ENCODE results near the gene MUC2. TPM values are rescaled to one million over a fixed set of nuclear protein-coding genes. Genes with fewer than 3 reads are reported as not detected.

Gene MUC2
- total RNA-seq, 1 donor from 2014 or later = not detected

DNA sequence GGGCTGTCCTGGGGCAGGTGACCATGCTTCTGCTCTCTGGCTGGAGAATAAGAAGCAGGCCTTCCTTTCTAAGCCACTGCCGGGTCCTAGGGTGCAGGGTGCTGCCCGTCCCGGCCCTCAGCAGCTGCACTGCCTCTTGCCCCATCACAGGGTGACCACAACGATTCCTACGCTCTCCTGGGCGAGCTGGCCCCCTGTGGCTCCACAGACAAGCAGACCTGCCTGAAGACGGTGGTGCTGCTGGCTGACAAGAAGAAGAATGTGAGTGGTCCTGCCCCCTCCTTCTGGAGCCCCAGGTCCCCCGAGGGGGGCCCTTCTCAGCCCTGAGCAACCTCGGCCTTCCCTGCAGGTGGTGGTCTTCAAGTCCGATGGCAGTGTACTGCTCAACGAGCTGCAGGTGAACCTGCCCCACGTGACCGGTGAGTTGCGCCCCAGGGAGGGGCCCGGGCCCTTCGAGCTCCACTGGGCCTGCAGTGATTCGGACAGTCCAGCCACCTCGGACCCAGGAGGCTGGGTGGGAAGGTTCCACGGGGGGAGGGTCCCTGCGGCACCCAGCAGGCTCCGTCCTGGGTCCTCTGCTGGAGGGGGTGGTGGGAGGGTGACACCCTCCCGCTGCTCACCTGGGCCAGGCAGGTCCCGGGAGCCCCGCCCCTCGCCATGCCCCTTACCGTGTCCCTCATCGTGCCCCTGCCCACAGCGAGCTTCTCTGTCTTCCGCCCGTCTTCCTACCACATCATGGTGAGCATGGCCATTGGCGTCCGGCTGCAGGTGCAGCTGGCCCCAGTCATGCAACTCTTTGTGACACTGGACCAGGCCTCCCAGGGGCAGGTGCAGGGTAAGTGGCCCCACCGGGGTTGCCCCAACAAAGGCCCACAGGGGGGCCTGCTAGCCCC is 8.3 kb downstream of the MUC2 start:
- H3F3A ChIP-seq (ENCODE audit: low read depth) = no peaks in the 10 kb centered on the region
- Mint-ChIP-seq H3K36me3 (no peaks in the 10 kb centered on the region), H3K27ac (no peak overlapping the region), H3K27me3 (ENCODE audit: insufficient read depth, low read depth) (peaks cover 2% of the 10 kb centered on the region), H3K4me3 (no peak overlapping the region), H3K4me1 (no peaks in the 10 kb centered on the region), H3K9me3 (no peaks in the 10 kb centered on the region)
- no peaks in the 10 kb centered on the region for H4K20me1 ChIP-seq (ENCODE audit: low read depth)
- H3K4me2 ChIP-seq = no peak overlapping the region
- no peaks in the 10 kb centered on the region for H3K27me3 ChIP-seq
- no peak for TF ChIP-seq EZH2phosphoT487 (IDR thresholded peaks at IDR 0.05)
- TF ChIP-seq, protein P1, sequence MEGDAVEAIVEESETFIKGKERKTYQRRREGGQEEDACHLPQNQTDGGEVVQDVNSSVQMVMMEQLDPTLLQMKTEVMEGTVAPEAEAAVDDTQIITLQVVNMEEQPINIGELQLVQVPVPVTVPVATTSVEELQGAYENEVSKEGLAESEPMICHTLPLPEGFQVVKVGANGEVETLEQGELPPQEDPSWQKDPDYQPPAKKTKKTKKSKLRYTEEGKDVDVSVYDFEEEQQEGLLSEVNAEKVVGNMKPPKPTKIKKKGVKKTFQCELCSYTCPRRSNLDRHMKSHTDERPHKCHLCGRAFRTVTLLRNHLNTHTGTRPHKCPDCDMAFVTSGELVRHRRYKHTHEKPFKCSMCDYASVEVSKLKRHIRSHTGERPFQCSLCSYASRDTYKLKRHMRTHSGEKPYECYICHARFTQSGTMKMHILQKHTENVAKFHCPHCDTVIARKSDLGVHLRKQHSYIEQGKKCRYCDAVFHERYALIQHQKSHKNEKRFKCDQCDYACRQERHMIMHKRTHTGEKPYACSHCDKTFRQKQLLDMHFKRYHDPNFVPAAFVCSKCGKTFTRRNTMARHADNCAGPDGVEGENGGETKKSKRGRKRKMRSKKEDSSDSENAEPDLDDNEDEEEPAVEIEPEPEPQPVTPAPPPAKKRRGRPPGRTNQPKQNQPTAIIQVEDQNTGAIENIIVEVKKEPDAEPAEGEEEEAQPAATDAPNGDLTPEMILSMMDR (IDR thresholded peaks at IDR 0.05) = no peak
- H3K4me3 ChIP-seq = no peak overlapping the region
- H3K4me1 ChIP-seq = no peaks in the 10 kb centered on the region
- no peaks in the 10 kb centered on the region for H3K79me2 ChIP-seq (ENCODE audit: low read depth)
- H3K9me3 ChIP-seq (ENCODE audit: low read depth) = no peaks in the 10 kb centered on the region
- DNase-seq (ENCODE audit: low spot score) = no peak
- no peak overlapping the region for H2AFZ ChIP-seq (replicated peaks)
- no peak overlapping the region for H3K9ac ChIP-seq
- H3K36me3 ChIP-seq = no peaks in the 10 kb centered on the region
- H3K27ac ChIP-seq = no peak overlapping the region

GRCh38 chr11:1083621-1084551 is 9.2 kb downstream of the MUC2 start:
- Histone ChIP-seq H3K4me3 (no peak overlapping the region), H2AFZ (replicated peaks) (no peak overlapping the region), H3K4me2 (no peak overlapping the region), H3F3A (ENCODE audit: low read depth) (no peaks in the 10 kb centered on the region), H3K27me3 (no peaks in the 10 kb centered on the region), H3K9ac (no peak overlapping the region), H3K9me3 (ENCODE audit: low read depth) (no peaks in the 10 kb centered on the region), H3K79me2 (ENCODE audit: low read depth) (no peaks in the 10 kb centered on the region), H3K4me1 (no peaks in the 10 kb centered on the region), H3K27ac (no peak overlapping the region), H3K36me3 (no peaks in the 10 kb centered on the region), H4K20me1 (ENCODE audit: low read depth) (no peaks in the 10 kb centered on the region)
- Mint-ChIP-seq H3K9me3 (no peaks in the 10 kb centered on the region), H3K27ac (no peak overlapping the region), H3K36me3 (no peaks in the 10 kb centered on the region), H3K4me3 (no peak overlapping the region), H3K4me1 (no peaks in the 10 kb centered on the region), H3K27me3 (ENCODE audit: insufficient read depth, low read depth) (peaks cover 2% of the 10 kb centered on the region)
- no peak for DNase-seq (ENCODE audit: low spot score)
- TF ChIP-seq EZH2 (IDR thresholded peaks at IDR 0.05) (no peak), EZH2phosphoT487 (IDR thresholded peaks at IDR 0.05) (no peak)
- TF ChIP-seq, protein P1 (IDR thresholded peaks at IDR 0.05) = no peak

DNA sequence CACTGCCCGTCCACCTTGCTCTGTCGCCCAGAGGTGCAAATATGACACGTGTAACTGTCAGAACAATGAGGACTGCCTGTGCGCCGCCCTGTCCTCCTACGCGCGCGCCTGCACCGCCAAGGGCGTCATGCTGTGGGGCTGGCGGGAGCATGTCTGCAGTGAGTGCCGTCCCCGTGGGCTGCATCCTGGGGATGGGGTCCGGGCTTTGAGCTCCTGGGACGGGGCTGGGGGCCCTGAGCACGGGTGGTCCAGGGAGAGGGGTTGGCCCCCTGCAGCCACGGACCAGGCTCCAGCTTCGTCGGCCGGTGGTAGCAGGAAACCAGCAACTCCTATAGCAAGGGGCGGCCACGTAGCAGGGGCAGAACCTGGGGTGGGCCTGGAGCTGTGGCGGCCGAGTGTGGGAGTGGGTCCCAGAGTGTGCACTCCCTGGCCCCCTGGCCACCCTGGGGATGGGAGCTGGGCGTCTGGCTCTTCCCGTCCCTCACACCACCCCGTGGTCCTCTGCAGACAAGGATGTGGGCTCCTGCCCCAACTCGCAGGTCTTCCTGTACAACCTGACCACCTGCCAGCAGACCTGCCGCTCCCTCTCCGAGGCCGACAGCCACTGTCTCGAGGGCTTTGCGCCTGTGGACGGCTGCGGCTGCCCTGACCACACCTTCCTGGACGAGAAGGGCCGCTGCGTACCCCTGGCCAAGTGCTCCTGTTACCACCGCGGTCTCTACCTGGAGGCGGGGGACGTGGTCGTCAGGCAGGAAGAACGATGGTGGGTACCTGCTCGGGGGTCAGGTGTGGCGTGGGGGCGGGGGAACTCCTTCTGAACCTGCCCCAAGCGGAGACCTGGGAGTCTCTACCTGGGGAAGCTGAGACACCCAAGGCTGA is 10.1 kb downstream of the MUC2 start:
- DNase-seq (ENCODE audit: low spot score) = no peak
- no peak for TF ChIP-seq EZH2phosphoT487 (IDR thresholded peaks at IDR 0.05)
- TF ChIP-seq EZH2 (IDR thresholded peaks at IDR 0.05) = no peak
- TF ChIP-seq, protein P1 (IDR thresholded peaks at IDR 0.05) = no peak
- no peaks in the 10 kb centered on the region for H3K9me3 Mint-ChIP-seq
- no peak overlapping the region for H3K4me3 Mint-ChIP-seq
- no peaks in the 10 kb centered on the region for H3K36me3 ChIP-seq
- no peaks in the 10 kb centered on the region for H3K4me1 ChIP-seq
- H3K36me3 Mint-ChIP-seq = no peaks in the 10 kb centered on the region
- no peak overlapping the region for H2AFZ ChIP-seq (replicated peaks)
- no peaks in the 10 kb centered on the region for H4K20me1 ChIP-seq (ENCODE audit: low read depth)
- H3K4me2 ChIP-seq = no peak overlapping the region
- no peak overlapping the region for H3K27ac Mint-ChIP-seq
- H3K27me3 ChIP-seq = no peaks in the 10 kb centered on the region
- no peaks in the 10 kb centered on the region for H3K4me1 Mint-ChIP-seq
- no peaks in the 10 kb centered on the region for H3F3A ChIP-seq (ENCODE audit: low read depth)
- no peak overlapping the region for H3K27ac ChIP-seq
- H3K9ac ChIP-seq = no peak overlapping the region
- no peak overlapping the region for H3K4me3 ChIP-seq
- no peaks in the 10 kb centered on the region for H3K79me2 ChIP-seq (ENCODE audit: low read depth)
- peaks cover 2% of the 10 kb centered on the region for H3K27me3 Mint-ChIP-seq (ENCODE audit: insufficient read depth, low read depth)
- H3K9me3 ChIP-seq (ENCODE audit: low read depth) = no peaks in the 10 kb centered on the region
